ENCODE results near the gene INPP5A. TPM values are rescaled to one million over a fixed set of nuclear protein-coding genes. Genes with fewer than 3 reads are reported as not detected.

INPP5A gene
- polyA plus RNA-seq, 3 donors: 7.4 to 25.0 (median 17.5) TPM

- 89 to 92% (median 90%) methylated on average over 6 of the region's 6 CpGs for WGBS, 3 donors
- no peak overlapping the region for H3K27ac ChIP-seq (ENCODE audit: low read depth, low read length)
Observed at GRCh38 chr10:132721725-132722124, 184.1 kb downstream of the INPP5A start.

GRCh38 chr10:132722394-132723329 lies 185.1 kb downstream of the INPP5A start:
- no peak overlapping the region for H3K27ac ChIP-seq (ENCODE audit: low read depth, low read length)
- WGBS, 3 donors: 81 to 89% (median 81%) methylated on average over 48 of the region's 48 CpGs

GRCh38 chr10:132723330-132723970 lies 185.9 kb downstream of the INPP5A start:
- H3K27ac ChIP-seq (ENCODE audit: low read depth, low read length): no peak overlapping the region
- 67 to 93% (median 82%) methylated on average over 26 to 29 of the region's 29 CpGs for WGBS, 3 donors

GRCh38 chr10:132724446-132724845 lies 186.9 kb downstream of the INPP5A start:
- WGBS, 3 donors: 82 to 89% (median 82%) methylated on average over 9 of the region's 9 CpGs
- H3K27ac ChIP-seq (ENCODE audit: low read depth, low read length): no peak overlapping the region

- H3K27ac ChIP-seq (ENCODE audit: low read depth, low read length): no peak overlapping the region
- WGBS, 3 donors: 96 to 97% (median 96%) methylated on average over 16 of the region's 16 CpGs
Observed at GRCh38 chr10:132725202-132725601, 187.6 kb downstream of the INPP5A start.

GRCh38 chr10:132726194-132726593 lies 188.6 kb downstream of the INPP5A start:
- 88 to 94% (median 93%) methylated on average over 21 of the region's 21 CpGs for WGBS, 3 donors
- H3K27ac ChIP-seq (ENCODE audit: low read depth, low read length): no peak overlapping the region

- WGBS, 3 donors: 93 to 97% (median 94%) methylated on average over 19 of the region's 19 CpGs
- no peak overlapping the region for H3K27ac ChIP-seq (ENCODE audit: low read depth, low read length)
Observed at GRCh38 chr10:132726951-132727350, 189.4 kb downstream of the INPP5A start.

- no peak overlapping the region for H3K27ac ChIP-seq (ENCODE audit: low read depth, low read length)
- 97% methylated on average over 13 of the region's 13 CpGs for WGBS, 3 donors
Observed at GRCh38 chr10:132727411-132727810, 189.8 kb downstream of the INPP5A start.

GRCh38 chr10:132728321-132728720 lies 190.7 kb downstream of the INPP5A start:
- H3K27ac ChIP-seq (ENCODE audit: low read depth, low read length): no peak overlapping the region
- 93 to 96% (median 94%) methylated on average over 19 of the region's 19 CpGs for WGBS, 3 donors

GRCh38 chr10:132728741-132729140 lies 191.2 kb downstream of the INPP5A start:
- no peak overlapping the region for H3K27ac ChIP-seq (ENCODE audit: low read depth, low read length)
- WGBS, 3 donors: 89 to 93% (median 90%) methylated on average over 17 to 22 of the region's 22 CpGs

GRCh38 chr10:132729810-132730572 lies 192.4 kb downstream of the INPP5A start:
- 86 to 91% (median 89%) methylated on average over 29 of the region's 29 CpGs for WGBS, 3 donors
- no peak overlapping the region for H3K27ac ChIP-seq (ENCODE audit: low read depth, low read length)

GRCh38 chr10:132730573-132730953 lies 193.0 kb downstream of the INPP5A start:
- WGBS, 3 donors: 86 to 93% (median 91%) methylated on average over 15 of the region's 15 CpGs
- H3K27ac ChIP-seq (ENCODE audit: low read depth, low read length): no peak overlapping the region

GRCh38 chr10:132732518-132732917 lies 194.9 kb downstream of the INPP5A start:
- WGBS, 3 donors: 94 to 95% (median 95%) methylated on average over 20 of the region's 20 CpGs
- H3K27ac ChIP-seq (ENCODE audit: low read depth, low read length): no peak overlapping the region

GRCh38 chr10:132733926-132734325 lies 196.3 kb downstream of the INPP5A start:
- H3K27ac ChIP-seq (ENCODE audit: low read depth, low read length): no peak overlapping the region
- WGBS, 3 donors: 93 to 94% (median 94%) methylated on average over 19 of the region's 19 CpGs

- H3K27ac ChIP-seq (ENCODE audit: low read depth, low read length): no peak overlapping the region
Observed at GRCh38 chr10:132735341-132735775, 197.8 kb downstream of the INPP5A start.

GRCh38 chr10:132735923-132736391 lies 198.4 kb downstream of the INPP5A start:
- 89 to 92% (median 92%) methylated on average over 24 of the region's 24 CpGs for WGBS, 3 donors
- no peak overlapping the region for H3K27ac ChIP-seq (ENCODE audit: low read depth, low read length)

More at GRCh38 chr10:132735341-132735775, 197.8 kb downstream of the INPP5A start:
- 92 to 95% (median 94%) methylated on average over 19 of the region's 19 CpGs for WGBS, 3 donors

- 90 to 92% (median 92%) methylated on average over 16 of the region's 16 CpGs for WGBS, 3 donors
- H3K27ac ChIP-seq (ENCODE audit: low read depth, low read length): no peak overlapping the region
Observed at GRCh38 chr10:132737390-132738048, 199.9 kb downstream of the INPP5A start.
